HEK293T (cell line): ENCODE results near the gene BMPER.

Experiments used
- ARNT ChIP-seq: fragments of 450-650 bp; IDR thresholded peaks from 2 replicates; pipeline ENCODE4 v1.6.1; 2017; ENCODE audit warnings: mild to moderate bottlenecking
- BHLHE40 ChIP-seq: fragments of 450-650 bp; IDR thresholded peaks from 2 replicates; pipeline ENCODE4 v1.6.1; 2016; ENCODE audit warnings: mild to moderate bottlenecking, moderate library complexity, borderline replicate concordance
- CTBP1 ChIP-seq: fragments of 450-650 bp; IDR thresholded peaks from 2 replicates; pipeline ENCODE4 v1.6.1; 2016; ENCODE audit warnings: borderline replicate concordance
- FOXK2 ChIP-seq: fragments of 450-650 bp; IDR thresholded peaks from 2 replicates; pipeline ENCODE4 v1.6.1; 2016; ENCODE audit warnings: mild to moderate bottlenecking
- FOXM1 ChIP-seq: fragments of 450-650 bp; IDR thresholded peaks from 2 replicates; pipeline ENCODE4 v1.6.1; 2017; ENCODE audit warnings: mild to moderate bottlenecking, borderline replicate concordance
- HDGF ChIP-seq: fragments of 450-650 bp; IDR thresholded peaks from 2 replicates; pipeline ENCODE4 v1.6.1; 2017; ENCODE audit warnings: antibody characterized with exemption, borderline replicate concordance
- NFRKB ChIP-seq: fragments of 450-650 bp; IDR thresholded peaks from 2 replicates; pipeline ENCODE4 v1.6.1; 2016; ENCODE audit warnings: mild to moderate bottlenecking, moderate library complexity
- SP1 ChIP-seq: fragments of 450-650 bp; IDR thresholded peaks from 2 replicates; pipeline ENCODE4 v1.6.1; 2017
- SUZ12 ChIP-seq: fragments of 450-650 bp; IDR thresholded peaks from 2 replicates; pipeline ENCODE4 v1.6.1; 2016; ENCODE audit warnings: mild to moderate bottlenecking
- TARDBP ChIP-seq: fragments of 450-650 bp; IDR thresholded peaks from 2 replicates; pipeline ENCODE4 v1.6.1; 2016
- ZNF384 ChIP-seq: fragments of 450-650 bp; IDR thresholded peaks from 2 replicates; pipeline ENCODE4 v1.6.1; 2016

DNA sequence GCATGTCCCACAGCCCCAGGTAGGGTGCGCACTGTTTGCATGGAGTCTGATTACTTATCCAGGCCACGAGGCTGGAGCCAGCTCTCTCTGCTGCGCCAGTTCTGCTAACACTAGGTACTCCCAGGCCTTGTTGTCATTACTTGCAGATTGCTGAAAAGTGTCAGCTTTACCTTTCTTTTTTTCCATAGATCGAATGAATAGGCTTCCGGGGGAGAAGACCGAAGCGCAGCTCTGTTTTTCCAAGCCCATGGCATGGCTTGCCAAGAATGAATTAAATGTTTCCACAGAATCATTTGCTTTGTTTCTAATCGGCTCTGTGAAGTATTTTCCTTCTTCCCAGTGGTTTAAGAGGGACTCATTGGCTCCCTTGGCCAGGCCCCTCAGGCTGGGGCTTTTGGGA is 285.8 kb downstream of the BMPER start:
- TF ChIP-seq ZNF384 (no peak), FOXK2 (no peak), BHLHE40 (no peak), SP1 (no peak), NFRKB (no peak), HDGF (no peak), SUZ12 (no peak), ARNT (no peak), FOXM1 (no peak), TARDBP (no peak), CTBP1 (no peak)
